Immature natural killer cell (primary cell): ENCODE data around the gene PTEN. TPM values are rescaled to one million over a fixed set of nuclear protein-coding genes. Genes with fewer than 3 reads are reported as not detected.
"Not testable (repeated sequence)": the region's sequence is repeated elsewhere in the genome, so short reads cannot be mapped to it uniquely, and the experiment has no call there.

ENCODE experiments used
- DNase-seq, 3 donors: peaks; one replicate each; pipeline ENCODE4 v3.0.0; 2022; ENCODE audit warnings: mixed read lengths in 1 of 3
- H3K27ac Mint-ChIP-seq, 6 donors: one replicate each; pipeline ENCODE4 v1.8.0; 2020; ENCODE audit warnings: mixed read lengths in 6 of 6, mild to moderate bottlenecking in 5 of 6, inconsistent platforms in 4 of 6, moderate library complexity in 3 of 6
- H3K27me3 Mint-ChIP-seq, 3 donors: one replicate each; pipeline ENCODE4 v1.8.0; 2020 to 2021; ENCODE audit warnings: low read depth in 3 of 3, mild to moderate bottlenecking in 3 of 3, mixed read lengths in 3 of 3, moderate library complexity in 3 of 3, inconsistent platforms in 1 of 3
- H3K36me3 Mint-ChIP-seq, 3 donors: one replicate each; pipeline ENCODE4 v1.8.0; 2020; ENCODE audit warnings: mixed read lengths in 3 of 3, inconsistent platforms in 2 of 3, mild to moderate bottlenecking in 2 of 3
- H3K4me1 Mint-ChIP-seq, 2 donors: one replicate each; pipeline ENCODE4 v1.8.0; 2020; ENCODE audit warnings: inconsistent platforms in 2 of 2, mild to moderate bottlenecking in 2 of 2, mixed read lengths in 2 of 2, moderate library complexity in 1 of 2
- H3K4me3 Mint-ChIP-seq, 5 donors: one replicate each; pipeline ENCODE4 v1.8.0; 2020; ENCODE audit warnings: mild to moderate bottlenecking in 5 of 5, mixed read lengths in 5 of 5, inconsistent platforms in 3 of 5, moderate library complexity in 3 of 5
- H3K9me3 Mint-ChIP-seq, 6 donors: one replicate each; pipeline ENCODE4 v1.8.0; 2020; ENCODE audit warnings: mild to moderate bottlenecking in 6 of 6, mixed read lengths in 6 of 6, inconsistent platforms in 4 of 6, moderate library complexity in 3 of 6
- polyA plus RNA-seq, 3 donors: library from polyadenylated mRNA; unstranded; fragments of 300-500 nt; fragmentation: Illumina TruSeq; gene quantifications; one replicate each; pipeline ENCODE4 v1.2.3, GENCODE V29; 2021

PTEN gene
- polyA plus RNA-seq, 3 donors from 2014 or later, result 18.0 to 33.5 (median 30.6) TPM

GRCh38 chr10:87837445-87837844, 26.0 kb upstream of the PTEN start:
- DNase-seq, result no peak
- peaks cover 0 to 2% (median 0%) of the 10 kb centered on the region in 6 donors for H3K9me3 Mint-ChIP-seq
- peaks cover 0 to 6% (median 0%) of the 10 kb centered on the region in 3 donors for H3K27me3 Mint-ChIP-seq
- H3K4me1 Mint-ChIP-seq, result no peaks in the 10 kb centered on the region
- peaks cover 0 to 8% (median 0%) of the 10 kb centered on the region in 3 donors for H3K36me3 Mint-ChIP-seq
- H3K4me3 Mint-ChIP-seq, result no peak overlapping the region
- H3K27ac Mint-ChIP-seq, result no peak overlapping the region

- H3K4me1 Mint-ChIP-seq, result no peaks in the 10 kb centered on the region
- H3K36me3 Mint-ChIP-seq, result peaks cover 0 to 8% (median 0%) of the 10 kb centered on the region in 3 donors
- peaks cover 0 to 2% (median 0%) of the 10 kb centered on the region in 6 donors for H3K9me3 Mint-ChIP-seq
- peaks cover 0 to 3% (median 0%) of the 10 kb centered on the region in 3 donors for H3K27me3 Mint-ChIP-seq
- DNase-seq, result no peak
- no peak overlapping the region for H3K4me3 Mint-ChIP-seq
- H3K27ac Mint-ChIP-seq, result no peak overlapping the region
These were observed 24.8 kb upstream of the PTEN start for GRCh38 chr10:87838650-87839049.

GRCh38 chr10:87841186-87841585, 22.2 kb upstream of the PTEN start:
- peaks cover 0 to 2% (median 0%) of the 10 kb centered on the region in 6 donors for H3K9me3 Mint-ChIP-seq
- H3K4me1 Mint-ChIP-seq, result no peaks in the 10 kb centered on the region
- H3K4me3 Mint-ChIP-seq, result no peak overlapping the region
- H3K27ac Mint-ChIP-seq, result no peak overlapping the region
- no peak for DNase-seq
- H3K36me3 Mint-ChIP-seq, result peaks cover 0 to 7% (median 0%) of the 10 kb centered on the region in 3 donors
- peaks cover 0 to 2% (median 0%) of the 10 kb centered on the region in 3 donors for H3K27me3 Mint-ChIP-seq

GRCh38 chr10:87842220-87842641, 21.2 kb upstream of the PTEN start:
- no peaks in the 10 kb centered on the region for H3K4me1 Mint-ChIP-seq
- peaks cover 0 to 1% (median 0%) of the 10 kb centered on the region in 3 donors for H3K27me3 Mint-ChIP-seq
- H3K9me3 Mint-ChIP-seq, result no peaks in the 10 kb centered on the region
- no peak overlapping the region for H3K4me3 Mint-ChIP-seq
- no peak for DNase-seq
- H3K36me3 Mint-ChIP-seq, result no peaks in the 10 kb centered on the region
- no peak overlapping the region for H3K27ac Mint-ChIP-seq

GRCh38 chr10:87842776-87843497, 20.5 kb upstream of the PTEN start:
- no peak overlapping the region for H3K27ac Mint-ChIP-seq
- no peaks in the 10 kb centered on the region for H3K36me3 Mint-ChIP-seq
- no peaks in the 10 kb centered on the region for H3K4me1 Mint-ChIP-seq
- peaks cover 0 to 1% (median 0%) of the 10 kb centered on the region in 3 donors for H3K27me3 Mint-ChIP-seq
- no peaks in the 10 kb centered on the region for H3K9me3 Mint-ChIP-seq
- H3K4me3 Mint-ChIP-seq, result no peak overlapping the region
- DNase-seq, result no peak

- no peaks in the 10 kb centered on the region for H3K9me3 Mint-ChIP-seq
- H3K27me3 Mint-ChIP-seq, result peaks cover 0 to 1% (median 0%) of the 10 kb centered on the region in 3 donors
- H3K4me1 Mint-ChIP-seq, result no peaks in the 10 kb centered on the region
- no peak overlapping the region for H3K27ac Mint-ChIP-seq
- no peak for DNase-seq
- no peak overlapping the region for H3K4me3 Mint-ChIP-seq
- H3K36me3 Mint-ChIP-seq, result no peaks in the 10 kb centered on the region
These were observed 19.7 kb upstream of the PTEN start for GRCh38 chr10:87843714-87844113.

- Mint-ChIP-seq H3K9me3 (no peaks in the 10 kb centered on the region), H3K27ac (no peak overlapping the region), H3K36me3 (no peaks in the 10 kb centered on the region), H3K4me3 (no peak overlapping the region), H3K4me1 (no peaks in the 10 kb centered on the region), H3K27me3 (no peaks in the 10 kb centered on the region)
- no peak for DNase-seq
These were observed 18.4 kb upstream of the PTEN start for GRCh38 chr10:87844837-87845623.

GRCh38 chr10:87845624-87845998, 17.8 kb upstream of the PTEN start:
- H3K27ac Mint-ChIP-seq, result no peak overlapping the region
- peaks cover 0 to 2% (median 0%) of the 10 kb centered on the region in 3 donors for H3K27me3 Mint-ChIP-seq
- H3K4me3 Mint-ChIP-seq, result no peak overlapping the region
- no peaks in the 10 kb centered on the region for H3K9me3 Mint-ChIP-seq
- no peaks in the 10 kb centered on the region for H3K36me3 Mint-ChIP-seq
- no peak for DNase-seq
- peaks cover 0 to under 1% of the 10 kb centered on the region in 2 donors for H3K4me1 Mint-ChIP-seq

- H3K27ac Mint-ChIP-seq, result no peak overlapping the region
- no peak for DNase-seq
- H3K36me3 Mint-ChIP-seq, result no peaks in the 10 kb centered on the region
- no peak overlapping the region for H3K4me3 Mint-ChIP-seq
- H3K4me1 Mint-ChIP-seq, result peaks cover 0 to 5% of the 10 kb centered on the region in 2 donors
- peaks cover 0 to 2% (median 0%) of the 10 kb centered on the region in 3 donors for H3K27me3 Mint-ChIP-seq
- no peaks in the 10 kb centered on the region for H3K9me3 Mint-ChIP-seq
These were observed 17.4 kb upstream of the PTEN start for GRCh38 chr10:87846023-87846422.

GRCh38 chr10:87846711-87847110, 16.7 kb upstream of the PTEN start:
- not testable (repeated sequence) for H3K27ac Mint-ChIP-seq, H3K4me1 Mint-ChIP-seq, H3K4me3 Mint-ChIP-seq

GRCh38 chr10:87847550-87847949, 15.9 kb upstream of the PTEN start:
- Mint-ChIP-seq H3K9me3 (no peaks in the 10 kb centered on the region), H3K4me1 (peaks cover 1 to 8% of the 10 kb centered on the region in 2 donors), H3K27ac (no peak overlapping the region), H3K4me3 (no peak overlapping the region), H3K27me3 (peaks cover 0 to 2% (median 0%) of the 10 kb centered on the region in 3 donors), H3K36me3 (no peaks in the 10 kb centered on the region)
- no peak for DNase-seq

More at GRCh38 chr10:87846711-87847110, 16.7 kb upstream of the PTEN start:
- H3K9me3 Mint-ChIP-seq, DNase-seq, H3K36me3 Mint-ChIP-seq, H3K27me3 Mint-ChIP-seq: not testable (repeated sequence)

- Mint-ChIP-seq H3K27me3 (peaks cover 0 to 2% (median 0%) of the 10 kb centered on the region in 3 donors), H3K27ac (no peak overlapping the region), H3K9me3 (no peaks in the 10 kb centered on the region), H3K4me1 (peaks cover 1 to 8% of the 10 kb centered on the region in 2 donors), H3K36me3 (no peaks in the 10 kb centered on the region), H3K4me3 (no peak overlapping the region)
- DNase-seq, result no peak
These were observed 14.4 kb upstream of the PTEN start for GRCh38 chr10:87849001-87849400.

GRCh38 chr10:87850742-87851205, 12.7 kb upstream of the PTEN start:
- Mint-ChIP-seq H3K4me1 (peaks cover 7 to 14% of the 10 kb centered on the region in 2 donors), H3K27me3 (peaks cover 0 to 8% (median 0%) of the 10 kb centered on the region in 3 donors), H3K27ac (no peak overlapping the region), H3K36me3 (no peaks in the 10 kb centered on the region), H3K9me3 (no peaks in the 10 kb centered on the region), H3K4me3 (no peak overlapping the region)
- DNase-seq, result peak; percentile 34 to 51 (median 49)

- no peak for DNase-seq
- no peak overlapping the region for H3K27ac Mint-ChIP-seq
- no peak overlapping the region for H3K4me3 Mint-ChIP-seq
- no peaks in the 10 kb centered on the region for H3K36me3 Mint-ChIP-seq
- peaks cover 0 to 8% (median 0%) of the 10 kb centered on the region in 3 donors for H3K27me3 Mint-ChIP-seq
- peaks cover 8 to 15% of the 10 kb centered on the region in 2 donors for H3K4me1 Mint-ChIP-seq
- no peaks in the 10 kb centered on the region for H3K9me3 Mint-ChIP-seq
These were observed 11.3 kb upstream of the PTEN start for GRCh38 chr10:87852089-87852488.
